NCI-H128 (cell line): ENCODE results near the gene FOXK2.
"Not testable (repeated sequence)": the region's sequence is repeated elsewhere in the genome, so short reads cannot be mapped to it uniquely, and the experiment has no call there.

ENCODE experiments used
- DNase-seq: peaks from one replicate; lab custom pipeline; 2025; ENCODE audit not compliant: unreplicated experiment; lab: John Stamatoyannopoulos, UW

Gene FOXK2

GRCh38 chr17:82561429-82562035 is 42.0 kb downstream of the FOXK2 start:
- DNase-seq, result no peak

- not testable (repeated sequence) for DNase-seq
These were observed 43.2 kb downstream of the FOXK2 start for GRCh38 chr17:82562718-82563220.

GRCh38 chr17:82563318-82563717 is 43.8 kb downstream of the FOXK2 start:
- no peak for DNase-seq

- DNase-seq, result not testable (repeated sequence)
These were observed 44.2 kb downstream of the FOXK2 start for GRCh38 chr17:82563745-82564144.

- no peak for DNase-seq
These were observed 44.7 kb downstream of the FOXK2 start for GRCh38 chr17:82564241-82564640.

GRCh38 chr17:82565551-82565950 is 46.0 kb downstream of the FOXK2 start:
- no peak for DNase-seq

- no peak for DNase-seq
These were observed 46.8 kb downstream of the FOXK2 start for GRCh38 chr17:82566129-82566960.

- DNase-seq, result no peak
These were observed 47.8 kb downstream of the FOXK2 start for GRCh38 chr17:82567286-82567685.

GRCh38 chr17:82568997-82569393 is 49.5 kb downstream of the FOXK2 start:
- DNase-seq, result no peak

GRCh38 chr17:82569621-82570020 is 50.1 kb downstream of the FOXK2 start:
- no peak for DNase-seq

- DNase-seq, result no peak
These were observed 50.7 kb downstream of the FOXK2 start for GRCh38 chr17:82570277-82570676.

- no peak for DNase-seq
These were observed 52.3 kb downstream of the FOXK2 start for GRCh38 chr17:82571855-82572254.

GRCh38 chr17:82574041-82574440 is 54.5 kb downstream of the FOXK2 start:
- no peak for DNase-seq

- not testable (repeated sequence) for DNase-seq
These were observed 56.2 kb downstream of the FOXK2 start for GRCh38 chr17:82575581-82576221.

GRCh38 chr17:82577300-82577699 is 57.8 kb downstream of the FOXK2 start:
- DNase-seq, result no peak

- not testable (repeated sequence) for DNase-seq
These were observed 60.4 kb downstream of the FOXK2 start for GRCh38 chr17:82579969-82580368.

- no peak for DNase-seq
These were observed 62.7 kb downstream of the FOXK2 start for GRCh38 chr17:82582213-82582612.

- DNase-seq, result no peak
These were observed 63.2 kb downstream of the FOXK2 start for GRCh38 chr17:82582709-82583108.

- DNase-seq, result no peak
These were observed 64.2 kb downstream of the FOXK2 start for GRCh38 chr17:82583720-82584234.

GRCh38 chr17:82585935-82586575 is 66.5 kb downstream of the FOXK2 start:
- not testable (repeated sequence) for DNase-seq

- DNase-seq, result no peak
These were observed 67.2 kb downstream of the FOXK2 start for GRCh38 chr17:82586576-82587233.
